ENCODE results near the gene BICD2. TPM values are rescaled to one million over a fixed set of nuclear protein-coding genes. Genes with fewer than 3 reads are reported as not detected.

BICD2 gene
- total RNA-seq, 1 donor, result 78.9 TPM

DNA sequence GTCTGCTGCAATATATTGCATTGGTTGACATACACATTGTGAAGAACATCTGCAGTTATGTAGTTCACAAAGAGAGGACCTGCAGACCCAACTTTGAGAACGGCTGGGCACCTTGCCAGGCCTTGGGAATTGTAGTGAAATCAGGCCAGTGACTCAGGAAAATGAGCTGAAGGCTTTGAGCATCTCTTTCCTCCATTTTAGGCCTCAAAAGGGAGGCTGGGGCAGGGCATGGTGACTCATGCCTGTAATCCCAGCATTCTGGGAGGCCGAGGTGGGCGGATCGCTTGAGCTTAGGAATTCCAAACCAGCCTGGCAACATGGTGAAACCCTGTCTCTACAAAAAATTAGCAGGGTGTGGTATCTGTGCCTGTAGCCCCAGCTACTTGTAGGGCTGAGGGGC is 93.3 kb downstream of the BICD2 start:
- peak in 1 of 3 donors; percentile 19 for DNase-seq (ENCODE audit: low read depth in 2 of 3, low spot score in 2 of 3)

GRCh38 chr9:92669890-92670708 is 94.5 kb downstream of the BICD2 start, which contains the start of gene IPPK:
Gene IPPK (minus strand): TSS chr9:92670131. CDS start chr9:92669988, 143 bp downstream.
- DNase-seq (ENCODE audit: low read depth in 2 of 3, low spot score in 2 of 3), result peak; percentile 91 to 99 (median 99)

GRCh38 chr9:92669527-92669889 is 95.1 kb downstream of the BICD2 start:
- no peak for DNase-seq (ENCODE audit: low read depth in 2 of 3, low spot score in 2 of 3)

GRCh38 chr9:92668746-92669526 is 95.7 kb downstream of the BICD2 start:
- DNase-seq (ENCODE audit: low read depth in 2 of 3, low spot score in 2 of 3), result peak in 2 of 3 donors; percentile 8 to 14

DNA sequence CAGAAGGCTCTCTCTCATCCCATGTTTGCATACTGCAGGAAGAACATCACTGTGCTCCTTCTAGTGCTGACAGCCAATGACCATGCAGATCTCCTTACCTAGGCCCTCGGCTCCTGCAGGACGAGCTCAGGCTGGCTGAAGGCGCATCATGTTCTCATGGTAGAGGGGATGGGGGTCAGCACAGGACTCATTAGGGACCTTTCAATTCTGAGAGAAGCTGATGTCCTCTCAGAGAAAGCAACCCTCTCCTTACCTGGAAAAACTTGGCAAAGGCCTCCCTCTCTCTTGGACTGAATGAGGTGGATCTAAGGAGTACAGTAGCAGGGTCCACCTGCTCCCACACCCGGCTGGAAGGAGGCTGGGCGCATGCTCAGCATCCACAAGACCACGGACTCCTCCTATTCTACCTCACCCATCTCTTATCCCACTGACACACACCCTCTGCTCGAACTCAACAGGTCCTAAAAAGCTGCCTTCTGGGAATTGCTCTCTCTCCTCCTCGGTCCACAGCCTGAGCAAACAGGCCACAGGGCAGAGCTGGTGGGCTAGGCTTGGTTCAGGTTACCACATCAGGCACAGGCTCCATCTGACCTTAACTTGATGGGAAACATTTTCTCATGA is 97.6 kb downstream of the BICD2 start:
- no peak for DNase-seq (ENCODE audit: low read depth in 2 of 3, low spot score in 2 of 3)

DNA sequence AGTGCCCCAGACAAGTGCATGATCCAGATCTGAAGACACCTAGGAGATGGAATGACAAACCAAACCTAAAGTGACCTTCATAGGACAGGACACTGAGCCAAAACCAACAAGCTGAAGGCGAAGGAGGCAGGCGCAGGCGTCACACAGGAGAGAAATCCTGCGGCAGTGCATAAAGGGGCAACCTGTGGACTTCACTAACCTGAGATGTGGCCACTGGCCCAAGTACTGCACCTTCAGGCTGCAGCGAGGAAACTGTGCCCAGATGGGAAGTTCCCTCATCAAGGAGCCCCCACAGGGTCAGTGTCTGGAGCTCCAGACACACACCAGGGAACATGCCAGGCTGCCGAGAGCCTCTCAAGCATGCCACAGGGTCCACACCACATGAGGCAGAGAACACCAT is 98.4 kb downstream of the BICD2 start:
- DNase-seq (ENCODE audit: low read depth in 2 of 3, low spot score in 2 of 3), result no peak

- DNase-seq (ENCODE audit: low read depth in 2 of 3, low spot score in 2 of 3), result no peak
Observed at GRCh38 chr9:92665836-92666235, 98.8 kb downstream of the BICD2 start.

- no peak for DNase-seq (ENCODE audit: low read depth in 2 of 3, low spot score in 2 of 3)
Observed at GRCh38 chr9:92664394-92665152, 100.1 kb downstream of the BICD2 start.

- DNase-seq (ENCODE audit: low read depth in 2 of 3, low spot score in 2 of 3), result no peak
Observed at GRCh38 chr9:92663951-92664350, 100.7 kb downstream of the BICD2 start.

GRCh38 chr9:92663126-92663525 is 101.5 kb downstream of the BICD2 start:
- DNase-seq (ENCODE audit: low read depth in 2 of 3, low spot score in 2 of 3), result no peak

- no peak for DNase-seq (ENCODE audit: low read depth in 2 of 3, low spot score in 2 of 3)
Observed at GRCh38 chr9:92661743-92662142, 102.9 kb downstream of the BICD2 start.

Other genes starting within 250 kb of the BICD2 start
- not detected for gene ECM2, start 228.8 kb downstream of the BICD2 start, total RNA-seq
- gene IPPK, start 94.7 kb downstream of the BICD2 start, total RNA-seq, result 10.2 TPM
- gene ZNF484, start 113.2 kb upstream of the BICD2 start, total RNA-seq, result 3.8 TPM
- 59.8 TPM for gene FGD3, start 182.7 kb upstream of the BICD2 start, total RNA-seq